CD4-positive, alpha-beta T cell (primary cell): Measurements from ENCODE around the gene PLRG1. TPM values are rescaled to one million over a fixed set of nuclear protein-coding genes. Genes with fewer than 3 reads are reported as not detected.

ENCODE experiments used
- ATAC-seq: fragments of 200-7000 bp; cut with Tn5 transposase; one replicate; pipeline ENCODE4 v1.10.0; 2022; ENCODE audit warnings: mild to moderate bottlenecking; ENCODE audit not compliant: poor library complexity
- CTCF ChIA-PET: fragments of 350-600 bp; sonication (Branson Sonifier 250); formaldehyde crosslinking; loops from one replicate; lab custom pipeline; 2021; ENCODE audit warnings: antibody characterized with exemption, inconsistent platforms; lab: Charles Lee
- POLR2A ChIA-PET: fragments of 350-600 bp; sonication (Branson Sonifier 250); formaldehyde crosslinking; loops from one replicate; lab custom pipeline; 2021; ENCODE audit warnings: antibody characterized with exemption, inconsistent platforms; lab: Charles Lee
- DNase-seq, 14 experiments: peaks; one replicate each; pipeline ENCODE4 v3.0.0-alpha.2; 2013 to 2020; ENCODE audit warnings: mixed read lengths in 2 of 14
- H3K27ac ChIP-seq, 2 donors: one replicate each; pipeline versions ENCODE4 v1.5.1 to v1.7.0; 2013; ENCODE audit warnings: low read length in 2 of 2, low read depth in 1 of 2, mild to moderate bottlenecking in 1 of 2
- H3K27me3 ChIP-seq, 2 experiments: 1 replicate in 1 of 2; 2 replicates in 1 of 2; pipeline versions ENCODE4 v1.6.1 to v1.7.0; 2013; ENCODE audit warnings: low read length in 2 of 2, control low read depth in 1 of 2, mild to moderate bottlenecking in 1 of 2, moderate library complexity in 1 of 2; ENCODE audit not compliant: insufficient read depth in 2 of 2, control insufficient read depth in 1 of 2
- H3K36me3 ChIP-seq: one replicate; pipeline ENCODE4 v1.6.1; 2013; ENCODE audit warnings: low read length, control low read depth; ENCODE audit not compliant: insufficient read depth
- H3K4me1 ChIP-seq: one replicate; pipeline ENCODE4 v1.6.1; 2013; ENCODE audit warnings: low read length, control low read depth; ENCODE audit not compliant: insufficient read depth
- H3K4me3 ChIP-seq: one replicate; pipeline ENCODE4 v1.5.1; 2013; ENCODE audit warnings: mild to moderate bottlenecking, low read length, moderate library complexity
- H3K9me3 ChIP-seq, 2 experiments: 1 replicate in 1 of 2; 2 replicates in 1 of 2; pipeline versions ENCODE4 v1.6.1 to v1.7.0; 2013; ENCODE audit warnings: low read length in 2 of 2, mild to moderate bottlenecking in 2 of 2, control low read depth in 1 of 2, moderate library complexity in 1 of 2; ENCODE audit not compliant: control insufficient read depth in 1 of 2, insufficient read depth in 1 of 2
- H3K27ac Mint-ChIP-seq: one replicate; pipeline ENCODE4 v1.8.0; 2020; ENCODE audit warnings: mixed read lengths
- H3K27me3 Mint-ChIP-seq: one replicate; pipeline ENCODE4 v1.8.0; 2021; ENCODE audit warnings: mixed read lengths
- H3K36me3 Mint-ChIP-seq: one replicate; pipeline ENCODE4 v1.8.0; 2021; ENCODE audit warnings: low read depth, mixed read lengths
- H3K4me1 Mint-ChIP-seq: one replicate; pipeline ENCODE4 v1.8.0; 2021; ENCODE audit warnings: low read depth, mixed read lengths
- H3K4me3 Mint-ChIP-seq: one replicate; pipeline ENCODE4 v1.8.0; 2020; ENCODE audit warnings: mild to moderate bottlenecking, mixed read lengths
- H3K9me3 Mint-ChIP-seq: one replicate; pipeline ENCODE4 v1.8.0; 2020; ENCODE audit warnings: mixed read lengths
- CTCF ChIP-seq: fragments of 200-600 bp; IDR thresholded peaks from one replicate; pipeline ENCODE4 v1.8.0; 2022; ENCODE audit warnings: antibody characterized with exemption, mild to moderate bottlenecking
- intact Hi-C, 2 experiments: fragments of 100-400 bp; cut with DNase I in 1 of 2; cut with micrococcal nuclease in 1 of 2; formaldehyde crosslinking; loops; one replicate each; pipeline versions ENCODE4 v1.15.1 to v1.9.0; 2023 to 2025; cut with DNase I, micrococcal nuclease
- total RNA-seq, 174 experiments: library from RNA in 2 of 174; stranded (reverse) in 2 of 174; gene quantifications; one replicate each; pipeline ENCODE4 v1.2.3 and lab custom pipeline; 2021 to 2026

The PLRG1 gene
- total RNA-seq, 2 experiments from 2014 or later = 41.1 to 44.8 TPM

- Histone ChIP-seq H3K27ac (no peak overlapping the region), H3K4me1 (no peaks in the 10 kb centered on the region), H3K27me3 (no peaks in the 10 kb centered on the region), H3K36me3 (no peaks in the 10 kb centered on the region), H3K9me3 (no peaks in the 10 kb centered on the region), H3K4me3 (no peak overlapping the region)
- H3K27me3 Mint-ChIP-seq = peaks cover 28% of the 10 kb centered on the region
- no peaks in the 10 kb centered on the region for H3K9me3 Mint-ChIP-seq
- no peak overlapping the region for H3K4me3 Mint-ChIP-seq
- POLR2A ChIA-PET = no interaction called here
- CTCF ChIA-PET = no interaction called here
- ATAC-seq (no peak), DNase-seq (no peak)
- H3K4me1 Mint-ChIP-seq = no peaks in the 10 kb centered on the region
- no peaks in the 10 kb centered on the region for H3K36me3 Mint-ChIP-seq
- no peak overlapping the region for H3K27ac Mint-ChIP-seq
- no peak for TF ChIP-seq CTCF
- intact Hi-C loops = no loop called here
These were observed 29.7 kb upstream of the PLRG1 start for GRCh38 chr4:154579927-154580326.

GRCh38 chr4:154578919-154579318, 28.7 kb upstream of the PLRG1 start:
- ChIA-PET CTCF (no interaction called here), POLR2A (no interaction called here)
- no peak overlapping the region for H3K4me3 ChIP-seq
- Mint-ChIP-seq H3K36me3 (no peaks in the 10 kb centered on the region), H3K4me3 (no peak overlapping the region), H3K9me3 (no peaks in the 10 kb centered on the region), H3K27me3 (peaks cover 28% of the 10 kb centered on the region), H3K27ac (no peak overlapping the region), H3K4me1 (no peaks in the 10 kb centered on the region)
- H3K4me1 ChIP-seq = no peaks in the 10 kb centered on the region
- H3K27ac ChIP-seq = no peak overlapping the region
- no peaks in the 10 kb centered on the region for H3K27me3 ChIP-seq
- intact Hi-C loops = no loop called here
- ATAC-seq = no peak
- no peak for DNase-seq
- TF ChIP-seq CTCF = no peak
- no peaks in the 10 kb centered on the region for H3K9me3 ChIP-seq
- no peaks in the 10 kb centered on the region for H3K36me3 ChIP-seq

- no peak overlapping the region for H3K4me3 Mint-ChIP-seq
- no peak for DNase-seq
- H3K9me3 Mint-ChIP-seq = no peaks in the 10 kb centered on the region
- H3K4me3 ChIP-seq = no peak overlapping the region
- peaks cover 28% of the 10 kb centered on the region for H3K27me3 Mint-ChIP-seq
- CTCF ChIA-PET = no interaction called here
- H3K4me1 ChIP-seq = no peaks in the 10 kb centered on the region
- no peak for ATAC-seq
- no peaks in the 10 kb centered on the region for H3K36me3 ChIP-seq
- intact Hi-C loops = no loop called here
- POLR2A ChIA-PET = no interaction called here
- no peaks in the 10 kb centered on the region for H3K36me3 Mint-ChIP-seq
- H3K27ac Mint-ChIP-seq = no peak overlapping the region
- TF ChIP-seq CTCF = no peak
- no peaks in the 10 kb centered on the region for H3K4me1 Mint-ChIP-seq
- H3K27ac ChIP-seq = no peak overlapping the region
- H3K27me3 ChIP-seq = no peaks in the 10 kb centered on the region
- H3K9me3 ChIP-seq = no peaks in the 10 kb centered on the region
These were observed 27.1 kb upstream of the PLRG1 start for GRCh38 chr4:154577324-154577723.
